ENCODE data around the gene CEBPA.

DNA sequence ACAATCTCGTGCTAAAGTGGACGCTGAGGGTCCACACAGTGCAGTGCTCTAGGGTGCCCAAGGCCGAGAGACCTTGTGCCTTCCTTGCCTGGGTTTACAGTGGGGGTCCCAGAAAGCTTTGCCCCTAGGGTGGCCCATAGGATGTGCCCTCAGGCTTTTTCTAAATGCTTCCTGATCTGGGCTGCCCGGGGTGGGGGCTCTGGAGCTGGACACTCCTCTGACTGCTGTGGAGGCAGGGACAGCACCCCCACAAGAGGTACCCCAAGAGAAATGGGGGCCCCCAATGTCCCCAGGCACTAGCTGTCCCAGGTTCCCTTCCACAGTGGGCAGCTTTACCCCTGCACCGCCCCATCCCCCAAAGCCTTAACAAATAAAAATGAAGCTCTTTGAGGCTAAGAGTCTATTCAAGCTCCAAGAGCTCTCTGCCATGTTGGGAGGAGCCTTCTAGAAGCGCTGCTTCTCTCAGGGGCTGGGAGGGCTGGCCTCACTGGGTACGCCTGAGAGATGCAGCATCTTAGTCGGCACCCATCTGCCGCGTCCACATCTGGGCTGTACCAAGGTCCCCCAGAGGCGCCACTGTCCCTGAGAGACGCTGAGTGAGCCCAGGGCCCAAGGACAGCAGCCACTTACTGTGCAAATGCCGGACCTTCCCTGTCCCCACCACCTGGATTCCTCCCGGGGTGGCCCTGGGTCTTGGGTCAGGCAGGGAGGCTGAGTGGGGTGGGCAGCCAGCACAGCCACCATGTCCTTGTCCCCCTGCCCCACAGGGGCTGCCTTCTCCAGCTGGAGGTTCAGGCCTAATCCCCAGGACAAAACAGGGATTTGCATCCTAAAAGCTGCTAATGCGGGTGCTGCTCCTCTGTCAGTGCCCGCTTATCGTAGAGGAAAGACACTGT, 27.4 kb downstream of the CEBPA start:
- TF ChIP-seq YY1 (IDR thresholded peaks at IDR 0.05; ENCODE audit: insufficient read depth, insufficient read length) (no peak), SUZ12 (IDR thresholded peaks at IDR 0.05; ENCODE audit: extremely low read depth, insufficient read depth, insufficient read length) (no peak)

Measured in NT2/D1 (cell line).